ENCODE results near the gene HIP1. TPM values are rescaled to one million over a fixed set of nuclear protein-coding genes. Genes with fewer than 3 reads are reported as not detected.
A peak's percentile ranks its signal among the peaks of the same experiment; 100 is the strongest.

The HIP1 gene
- total RNA-seq, 1 experiment from 2014 or later, result 5.3 TPM

GRCh38 chr7:75642810-75643486 lies 95.8 kb downstream of the HIP1 start:
- ATAC-seq, result peak; percentile 48
- Histone ChIP-seq H3F3A (ENCODE audit: low read length, unreplicated experiment) (no peaks in the 10 kb centered on the region), H3K27me3 (ENCODE audit: low read length) (no peaks in the 10 kb centered on the region), H3K4me2 (ENCODE audit: low read length) (no peak overlapping the region), H3K9ac (ENCODE audit: low read length) (no peak overlapping the region), H2AFZ (ENCODE audit: low read length) (no peak overlapping the region), H3K36me3 (ENCODE audit: low read depth, low read length) (no peaks in the 10 kb centered on the region), H3K79me2 (ENCODE audit: low read length) (no peaks in the 10 kb centered on the region), H4K20me1 (ENCODE audit: low read length) (no peaks in the 10 kb centered on the region), H3K4me3 (ENCODE audit: low read length) (no peak overlapping the region), H3K9me2 (replicated peaks; ENCODE audit: low read length) (no peaks in the 10 kb centered on the region), H3K27ac (ENCODE audit: low read length) (no peak overlapping the region), H3K4me1 (ENCODE audit: insufficient read depth, low read length) (peaks cover 5% of the 10 kb centered on the region), H3K9me3 (ENCODE audit: low read length) (no peaks in the 10 kb centered on the region)
- BruUV-seq (replicated peaks), result no TSS peak
- ChIA-PET CTCF (no interaction called here), POLR2A (ENCODE audit: unreplicated experiment) (no interaction called here)
- intact Hi-C loops (cut with micrococcal nuclease), result loop anchor here (2.0 to 5.0 kb wide), 2 partner anchors 114 to 119 kb away; no protein-coding TSS in a partner anchor
- DNase-seq, result peak; percentile 85
- TF ChIP-seq CTCF (conservative IDR thresholded peaks at IDR 0.05; ENCODE audit: low read depth, low read length), result peak; percentile 90
- no peak for TF ChIP-seq EZH2phosphoT487 (IDR thresholded peaks at IDR 0.05; ENCODE audit: borderline replicate concordance, low read length)

GRCh38 chr7:75640201-75640600 lies 98.5 kb downstream of the HIP1 start:
- ATAC-seq (no peak), DNase-seq (no peak)
- H3K9ac ChIP-seq (ENCODE audit: low read length), result no peak overlapping the region
- H3K9me3 ChIP-seq (ENCODE audit: low read length), result no peaks in the 10 kb centered on the region
- TF ChIP-seq EZH2 (IDR thresholded peaks at IDR 0.05; ENCODE audit: low read length, unreplicated experiment) (no peak), CTCF (conservative IDR thresholded peaks at IDR 0.05; ENCODE audit: low read depth, low read length) (no peak), EZH2phosphoT487 (IDR thresholded peaks at IDR 0.05; ENCODE audit: borderline replicate concordance, low read length) (no peak)
- no peaks in the 10 kb centered on the region for H4K20me1 ChIP-seq (ENCODE audit: low read length)
- H3K4me2 ChIP-seq (ENCODE audit: low read length), result peak overlapping the region; percentile 99; the same call in 1 of the 2 replicates
- H3K79me2 ChIP-seq (ENCODE audit: low read length), result no peaks in the 10 kb centered on the region
- H3F3A ChIP-seq (ENCODE audit: low read length, unreplicated experiment), result no peaks in the 10 kb centered on the region
- H3K36me3 ChIP-seq (ENCODE audit: low read depth, low read length), result no peaks in the 10 kb centered on the region
- no peak overlapping the region for H3K27ac ChIP-seq (ENCODE audit: low read length)
- no peaks in the 10 kb centered on the region for H3K9me2 ChIP-seq (replicated peaks; ENCODE audit: low read length)
- no peaks in the 10 kb centered on the region for H3K27me3 ChIP-seq (ENCODE audit: low read length)
- peaks cover 5% of the 10 kb centered on the region for H3K4me1 ChIP-seq (ENCODE audit: insufficient read depth, low read length)
- intact Hi-C loops (cut with micrococcal nuclease), result loop anchor here (5.0 kb wide), 1 partner anchor 122 kb away; no protein-coding TSS in a partner anchor
- POLR2A ChIA-PET (ENCODE audit: unreplicated experiment), result interaction anchor here (0.5 kb wide), 1 partner anchor 112 kb away, joined by 3 read pairs; no protein-coding TSS in a partner anchor
- BruUV-seq (replicated peaks), result no TSS peak
- CTCF ChIA-PET, result no interaction called here
- peak overlapping the region; percentile 94 for H2AFZ ChIP-seq (ENCODE audit: low read length)
- H3K4me3 ChIP-seq (ENCODE audit: low read length), result peak overlapping the region; percentile 87; the same call in 1 of the 2 replicates

GRCh38 chr7:75639886-75640190 lies 98.9 kb downstream of the HIP1 start:
- CTCF ChIA-PET, result no interaction called here
- no peak for TF ChIP-seq CTCF (conservative IDR thresholded peaks at IDR 0.05; ENCODE audit: low read depth, low read length)
- TF ChIP-seq EZH2phosphoT487 (IDR thresholded peaks at IDR 0.05; ENCODE audit: borderline replicate concordance, low read length), result no peak
- no peak for TF ChIP-seq EZH2 (IDR thresholded peaks at IDR 0.05; ENCODE audit: low read length, unreplicated experiment)
- H3F3A ChIP-seq (ENCODE audit: low read length, unreplicated experiment), result no peaks in the 10 kb centered on the region
- intact Hi-C loops (cut with micrococcal nuclease), result loop anchor here (5.0 kb wide), 1 partner anchor 122 kb away; no protein-coding TSS in a partner anchor
- H3K27me3 ChIP-seq (ENCODE audit: low read length), result no peaks in the 10 kb centered on the region
- H3K9me2 ChIP-seq (replicated peaks; ENCODE audit: low read length), result no peaks in the 10 kb centered on the region
- BruUV-seq (replicated peaks), result no TSS peak
- peak overlapping the region; percentile 94 for H2AFZ ChIP-seq (ENCODE audit: low read length)
- peaks cover 5% of the 10 kb centered on the region for H3K4me1 ChIP-seq (ENCODE audit: insufficient read depth, low read length)
- H3K4me3 ChIP-seq (ENCODE audit: low read length), result peak overlapping the region; percentile 87
- H3K27ac ChIP-seq (ENCODE audit: low read length), result no peak overlapping the region
- peak; percentile 1 for DNase-seq
- ATAC-seq, result no peak; the same call in 1 of the 2 replicates
- H3K9ac ChIP-seq (ENCODE audit: low read length), result peak overlapping the region; percentile 69; the same call in 1 of the 2 replicates
- H4K20me1 ChIP-seq (ENCODE audit: low read length), result no peaks in the 10 kb centered on the region
- H3K4me2 ChIP-seq (ENCODE audit: low read length), result peak overlapping the region; percentile 99
- H3K79me2 ChIP-seq (ENCODE audit: low read length), result no peaks in the 10 kb centered on the region
- no peaks in the 10 kb centered on the region for H3K9me3 ChIP-seq (ENCODE audit: low read length)
- H3K36me3 ChIP-seq (ENCODE audit: low read depth, low read length), result no peaks in the 10 kb centered on the region
- POLR2A ChIA-PET (ENCODE audit: unreplicated experiment), result no interaction called here

All from PC-3 (cell line).